Duodenal mucosa (tissue), 2 donors: Measurements from ENCODE around the gene CDAN1.
"Not testable (repeated sequence)": the region's sequence is repeated elsewhere in the genome, so short reads cannot be mapped to it uniquely, and the experiment has no call there.

Experiments
- H3K27ac ChIP-seq: one replicate; pipeline ENCODE4 v1.7.0; 2013; ENCODE audit warnings: low read depth, low read length
- H3K27me3 ChIP-seq, 2 donors: one replicate each; pipeline ENCODE4 v1.7.0; 2013; ENCODE audit warnings: low read length in 2 of 2, control low read depth in 1 of 2; ENCODE audit not compliant: insufficient read depth in 2 of 2, control insufficient read depth in 1 of 2
- H3K36me3 ChIP-seq, 2 donors: one replicate each; pipeline ENCODE4 v1.7.0; 2013; ENCODE audit warnings: low read length in 2 of 2, control low read depth in 1 of 2; ENCODE audit not compliant: insufficient read depth in 2 of 2, control insufficient read depth in 1 of 2
- H3K4me1 ChIP-seq, 2 donors: one replicate each; pipeline ENCODE4 v1.7.0; 2013; ENCODE audit warnings: low read length in 2 of 2, control low read depth in 1 of 2; ENCODE audit not compliant: insufficient read depth in 2 of 2, control insufficient read depth in 1 of 2
- H3K4me3 ChIP-seq, 2 donors: one replicate each; pipeline ENCODE4 v1.7.0; 2013; ENCODE audit warnings: low read length in 2 of 2, low read depth in 1 of 2
- H3K9ac ChIP-seq, 2 donors: one replicate each; pipeline ENCODE4 v1.7.0; 2013; ENCODE audit warnings: low read length in 2 of 2, low read depth in 1 of 2
- H3K9me3 ChIP-seq, 2 donors: one replicate each; pipeline ENCODE4 v1.7.0; 2013; ENCODE audit warnings: low read length in 2 of 2, control low read depth in 1 of 2; ENCODE audit not compliant: control insufficient read depth in 1 of 2

The CDAN1 gene

DNA sequence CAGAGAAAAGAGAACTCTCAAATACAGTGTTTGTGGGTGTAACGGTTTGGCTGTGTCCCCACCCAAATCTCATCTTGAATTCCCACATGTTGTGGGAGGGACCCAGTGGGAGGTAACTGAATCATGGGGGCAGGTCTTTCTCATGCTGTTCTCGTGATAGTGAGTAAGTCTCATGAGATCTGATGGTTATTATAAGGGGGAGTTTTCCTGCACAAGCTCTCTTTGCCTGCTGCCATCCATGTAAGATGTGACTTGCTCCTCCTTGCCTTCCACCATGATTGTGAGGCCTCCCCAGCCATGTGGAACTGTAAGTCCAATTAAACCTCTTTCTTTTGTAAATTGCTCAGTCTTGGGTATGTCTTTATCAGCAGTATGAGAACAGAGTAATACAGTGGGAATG lies 24.9 kb upstream of the CDAN1 start:
- H3K27me3 ChIP-seq, H3K36me3 ChIP-seq, H3K4me1 ChIP-seq, H3K27ac ChIP-seq, H3K9ac ChIP-seq, H3K4me3 ChIP-seq: not testable (repeated sequence)
- H3K9me3 ChIP-seq: peaks cover 9 to 13% of the 10 kb centered on the region in 2 donors

DNA sequence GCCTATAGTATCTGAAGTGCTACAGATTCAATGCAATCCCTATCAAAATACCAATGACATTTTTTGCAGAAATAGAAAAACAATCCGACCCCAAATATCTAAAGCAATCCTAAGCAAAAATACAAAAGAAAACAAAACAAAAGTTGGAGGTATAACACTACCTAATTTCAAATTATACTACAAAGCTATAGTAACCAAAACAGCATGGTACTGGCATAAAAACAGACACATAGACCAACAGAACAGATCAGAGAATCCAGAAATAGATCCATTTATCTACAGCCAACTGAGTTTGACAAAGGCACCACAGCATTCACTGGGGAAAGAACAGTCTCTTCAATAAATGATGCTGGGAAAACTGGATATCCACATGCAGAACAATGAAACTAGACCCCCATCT lies 23.8 kb upstream of the CDAN1 start:
- Histone ChIP-seq H3K9me3 (peaks cover 9 to 13% of the 10 kb centered on the region in 2 donors), H3K9ac (no peak overlapping the region), H3K4me1 (no peaks in the 10 kb centered on the region), H3K36me3 (no peaks in the 10 kb centered on the region), H3K27me3 (no peaks in the 10 kb centered on the region), H3K27ac (no peak overlapping the region), H3K4me3 (no peak overlapping the region)

- Histone ChIP-seq H3K36me3 (no peaks in the 10 kb centered on the region), H3K4me3 (no peak overlapping the region), H3K4me1 (no peaks in the 10 kb centered on the region), H3K27me3 (no peaks in the 10 kb centered on the region), H3K27ac (no peak overlapping the region), H3K9ac (no peak overlapping the region), H3K9me3 (peaks cover 9 to 13% of the 10 kb centered on the region in 2 donors)
Measured at GRCh38 chr15:42759093-42759492, 22.2 kb upstream of the CDAN1 start.

DNA sequence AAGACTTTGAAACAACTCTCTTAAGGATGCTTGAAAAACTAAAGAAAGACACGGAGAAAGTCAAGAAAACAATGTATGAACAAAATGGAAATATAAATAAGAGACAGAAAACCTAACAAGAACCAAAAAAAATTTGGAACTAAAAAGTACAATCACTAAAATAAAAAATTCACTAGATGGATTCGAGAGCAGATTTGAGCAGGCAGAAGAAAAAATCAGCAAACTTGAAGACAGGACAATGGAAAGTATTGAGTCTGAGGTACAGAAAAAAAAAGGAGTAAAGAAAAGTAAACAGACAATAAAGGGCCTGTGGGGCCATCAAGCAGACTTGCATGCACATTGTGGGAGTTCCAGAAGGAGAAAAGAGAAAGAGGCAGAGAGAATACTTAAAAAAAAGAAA lies 13.4 kb upstream of the CDAN1 start:
- peaks cover 3 to 18% of the 10 kb centered on the region in 2 donors for H3K36me3 ChIP-seq
- no peaks in the 10 kb centered on the region for H3K9me3 ChIP-seq
- H3K9ac ChIP-seq: no peak overlapping the region
- no peaks in the 10 kb centered on the region for H3K27me3 ChIP-seq
- no peak overlapping the region for H3K4me3 ChIP-seq
- H3K4me1 ChIP-seq: no peaks in the 10 kb centered on the region
- no peak overlapping the region for H3K27ac ChIP-seq

DNA sequence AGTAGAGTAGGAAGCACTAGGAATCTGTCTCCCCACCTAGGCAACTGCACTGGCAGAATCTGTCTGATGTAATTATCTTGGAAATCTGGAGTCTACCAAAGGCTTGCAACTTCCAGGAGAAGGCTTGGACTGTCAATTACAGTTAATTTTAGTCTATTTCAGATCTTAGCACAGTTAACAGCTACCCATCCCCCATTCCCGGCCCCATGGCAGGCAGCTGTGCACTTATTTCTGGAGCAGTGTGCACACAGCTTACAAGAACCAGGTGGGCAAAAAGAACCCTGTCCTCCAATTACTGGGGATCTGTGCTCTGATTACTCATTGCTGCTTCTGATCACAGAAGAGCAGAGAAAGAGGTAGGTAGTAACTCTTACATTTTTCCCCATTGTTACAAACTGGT lies 12.3 kb upstream of the CDAN1 start:
- no peaks in the 10 kb centered on the region for H3K4me1 ChIP-seq
- H3K27me3 ChIP-seq: no peaks in the 10 kb centered on the region
- no peak overlapping the region for H3K9ac ChIP-seq
- peaks cover 3 to 18% of the 10 kb centered on the region in 2 donors for H3K36me3 ChIP-seq
- H3K27ac ChIP-seq: no peak overlapping the region
- H3K4me3 ChIP-seq: no peak overlapping the region
- H3K9me3 ChIP-seq: no peaks in the 10 kb centered on the region

GRCh38 chr15:42744195-42744594 lies 7.3 kb upstream of the CDAN1 start:
- Histone ChIP-seq H3K36me3 (peaks cover 3 to 6% of the 10 kb centered on the region in 2 donors), H3K27me3 (no peaks in the 10 kb centered on the region), H3K9me3 (no peaks in the 10 kb centered on the region), H3K4me3 (no peak overlapping the region), H3K27ac (no peak overlapping the region), H3K9ac (no peak overlapping the region), H3K4me1 (no peaks in the 10 kb centered on the region)

DNA sequence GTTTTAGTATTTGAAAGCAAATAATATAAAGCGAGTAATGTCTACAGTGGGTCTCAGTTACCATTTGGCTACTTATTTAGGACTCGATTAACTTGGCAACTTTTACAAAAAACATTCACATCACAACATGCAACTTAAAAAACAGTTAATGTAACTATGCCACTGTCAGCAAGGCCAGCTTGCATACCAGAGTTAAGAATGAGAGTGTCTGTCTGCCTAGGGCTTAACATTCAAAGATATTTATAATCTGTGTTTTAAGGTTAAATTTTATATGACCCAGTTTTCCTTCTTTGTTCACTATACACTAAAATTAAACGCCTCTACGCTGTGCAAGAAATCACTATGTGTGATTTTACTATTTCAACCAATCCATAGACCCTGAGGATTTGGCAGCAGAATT lies 5.2 kb upstream of the CDAN1 start:
- H3K36me3 ChIP-seq: peaks cover 3 to 6% of the 10 kb centered on the region in 2 donors

DNA sequence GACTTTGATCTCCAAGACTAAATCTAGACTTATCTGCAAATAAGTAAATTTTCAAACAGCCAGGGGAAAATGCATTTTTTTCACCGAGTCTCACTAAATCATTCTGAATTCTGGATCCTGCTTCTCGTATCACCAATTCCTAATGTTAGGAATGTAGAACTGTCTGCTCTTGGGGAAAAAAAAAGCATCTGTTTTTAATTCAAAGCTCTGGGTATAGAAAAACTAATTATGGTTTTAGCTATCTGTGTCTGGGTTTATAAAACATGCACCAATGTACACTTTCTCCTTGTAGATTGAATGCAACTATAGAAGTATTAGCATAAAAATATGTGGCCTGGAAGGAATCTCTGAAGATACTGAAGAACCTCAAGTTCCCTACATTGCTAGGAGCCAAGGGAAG lies 4.8 kb upstream of the CDAN1 start:
- Histone ChIP-seq H3K4me3 (no peak overlapping the region), H3K9me3 (no peaks in the 10 kb centered on the region), H3K27ac (no peak overlapping the region), H3K4me1 (no peaks in the 10 kb centered on the region), H3K9ac (no peak overlapping the region), H3K27me3 (no peaks in the 10 kb centered on the region), H3K36me3 (peaks cover 3 to 6% of the 10 kb centered on the region in 2 donors)

More for the DNA sequence above, 5.2 kb upstream of the CDAN1 start:
- H3K27ac ChIP-seq: no peak overlapping the region
- H3K9me3 ChIP-seq: no peaks in the 10 kb centered on the region
- no peaks in the 10 kb centered on the region for H3K4me1 ChIP-seq
- no peak overlapping the region for H3K9ac ChIP-seq
- no peaks in the 10 kb centered on the region for H3K27me3 ChIP-seq
- H3K4me3 ChIP-seq: no peak overlapping the region

DNA sequence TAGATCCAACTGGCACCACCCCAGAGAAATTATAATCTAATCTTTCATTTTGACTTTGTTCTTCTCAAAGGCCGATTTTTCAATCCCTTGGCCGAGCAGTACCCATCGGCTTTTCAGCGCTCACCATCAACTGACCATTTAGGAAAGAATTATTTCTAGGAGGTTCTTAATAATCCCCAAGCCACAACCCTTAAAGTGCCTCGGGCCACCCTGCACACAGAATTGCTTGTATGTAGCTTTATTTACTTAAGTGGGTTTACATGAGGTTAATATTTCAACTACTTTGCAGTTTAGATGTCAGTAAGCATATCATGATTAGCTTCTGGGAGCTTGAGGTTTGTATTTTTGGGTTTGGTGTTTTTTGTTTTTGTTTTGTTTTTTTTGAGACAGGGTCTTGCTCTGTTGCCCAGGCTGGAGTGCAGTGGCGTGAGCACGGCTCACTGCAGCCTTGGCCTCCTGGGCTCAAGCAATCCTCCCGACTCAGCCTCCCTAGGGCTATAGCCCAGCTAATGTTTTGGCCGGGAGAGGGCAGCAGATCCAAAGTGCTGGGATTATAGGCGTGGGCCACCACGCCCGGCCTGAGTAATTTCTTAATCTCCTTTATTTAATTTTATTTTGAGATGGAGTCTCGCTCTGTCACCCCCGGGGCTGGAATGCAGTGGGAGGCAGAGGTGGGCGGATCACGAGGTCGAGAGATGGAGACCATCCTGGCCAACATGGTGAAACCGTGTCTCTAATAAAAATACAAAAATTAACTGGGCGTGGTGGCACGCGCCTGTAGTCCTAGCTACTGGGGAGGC lies 801 bp upstream of the CDAN1 start:
- H3K9me3 ChIP-seq: no peaks in the 10 kb centered on the region
- peaks cover 9 to 23% of the 10 kb centered on the region in 2 donors for H3K36me3 ChIP-seq
- peaks cover 7 to 9% of the 10 kb centered on the region in 2 donors for H3K4me1 ChIP-seq
- peak overlapping the region; percentile 74 to 76 for H3K9ac ChIP-seq
- H3K27me3 ChIP-seq: no peaks in the 10 kb centered on the region
- peak overlapping the region; percentile 63 for H3K27ac ChIP-seq
- peak overlapping the region; percentile 66 to 83 for H3K4me3 ChIP-seq

- H3K27me3 ChIP-seq: no peaks in the 10 kb centered on the region
- H3K9me3 ChIP-seq: no peaks in the 10 kb centered on the region
- H3K36me3 ChIP-seq: peaks cover 20 to 38% of the 10 kb centered on the region in 2 donors
- peak overlapping the region; percentile 83 to 93 for H3K4me3 ChIP-seq
- peak overlapping the region; percentile 74 to 87 for H3K9ac ChIP-seq
- H3K4me1 ChIP-seq: peaks cover 7 to 9% of the 10 kb centered on the region in 2 donors
- H3K27ac ChIP-seq: peak overlapping the region; percentile 64
Measured at GRCh38 chr15:42736178-42736792, 643 bp downstream of the CDAN1 start.
